Endometrial microvascular endothelial cells (primary cell): ENCODE results near the gene COP1. TPM values are rescaled to one million over a fixed set of nuclear protein-coding genes. Genes with fewer than 3 reads are reported as not detected.
"Not testable (repeated sequence)": the region's sequence is repeated elsewhere in the genome, so short reads cannot be mapped to it uniquely, and the experiment has no call there.

Experiments
- in situ Hi-C: cut with HindIII; loops from 2 replicates; pipeline ENCODE4 v1.10.0; 2017; ENCODE audit warnings: low sequenced_read_pairs, low pct_unique_long_range_greater_than_20kb; ENCODE audit errors: inconsistent ontology term
- total RNA-seq: library from RNA; depleted of rRNA; stranded (reverse); fragments of >200 nt; gene quantifications from one replicate; pipeline ENCODE4 v1.2.3, GENCODE V29; 2015; ENCODE audit errors: inconsistent ontology term

COP1 gene
- total RNA-seq, 1 donor from 2014 or later = 47.8 TPM

DNA sequence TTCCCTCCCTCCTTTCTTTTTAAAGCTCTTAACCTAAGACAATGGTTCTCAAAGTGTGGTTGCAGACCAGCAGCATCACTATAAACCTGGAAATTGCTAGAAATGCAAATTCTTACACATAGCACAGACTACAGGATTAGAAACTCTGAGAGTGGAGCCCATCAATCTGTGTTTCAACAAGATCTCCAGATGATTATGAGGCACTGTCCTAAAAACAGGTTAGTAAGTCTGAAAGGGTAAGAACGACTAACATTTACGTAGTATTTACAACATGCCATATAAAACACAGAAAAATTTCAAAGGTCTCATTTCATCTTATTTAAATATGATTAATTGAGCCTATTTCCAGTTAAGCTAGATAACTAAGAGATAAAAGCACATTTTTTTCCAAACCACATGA is 138.8 kb downstream of the COP1 start:
- in situ Hi-C loops = no loop called here

DNA sequence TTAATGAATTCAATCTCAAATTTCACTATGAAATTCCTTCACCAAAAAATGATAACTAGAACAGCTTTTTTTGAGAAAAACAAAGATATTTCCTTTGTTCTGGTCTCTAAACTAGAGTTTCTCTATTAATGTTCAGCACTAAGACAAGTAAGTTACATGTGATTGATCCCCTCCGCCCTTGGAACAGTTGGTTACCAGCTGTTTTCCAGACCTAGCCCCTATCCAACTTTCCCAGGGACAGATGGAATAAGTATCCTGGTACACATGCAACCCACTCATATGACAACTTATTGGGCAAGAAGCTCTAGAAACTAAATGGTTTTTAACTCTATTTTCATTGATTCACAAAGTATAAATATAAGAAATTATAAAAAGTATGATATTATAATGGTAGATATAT is 140.4 kb downstream of the COP1 start:
- in situ Hi-C loops = no loop called here

DNA sequence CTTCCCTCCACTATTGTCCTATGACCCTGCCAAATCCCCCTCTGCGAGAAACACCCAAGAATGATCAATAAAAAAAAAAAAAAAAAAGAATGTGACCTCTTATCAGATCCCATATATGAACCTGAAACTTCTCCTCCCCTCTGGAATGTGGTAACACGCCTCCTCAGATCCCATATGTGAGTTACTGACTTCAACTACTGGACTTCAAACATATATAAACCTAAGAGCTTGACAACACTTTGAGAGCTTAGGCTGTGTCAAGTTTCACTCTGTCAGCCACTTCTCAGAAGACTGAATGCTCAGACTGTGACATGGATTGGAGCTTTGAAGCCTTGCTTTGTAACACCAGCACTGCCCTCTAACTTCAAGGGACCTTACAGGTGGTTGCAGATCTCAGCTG is 148.4 kb downstream of the COP1 start:
- in situ Hi-C loops = no loop called here

DNA sequence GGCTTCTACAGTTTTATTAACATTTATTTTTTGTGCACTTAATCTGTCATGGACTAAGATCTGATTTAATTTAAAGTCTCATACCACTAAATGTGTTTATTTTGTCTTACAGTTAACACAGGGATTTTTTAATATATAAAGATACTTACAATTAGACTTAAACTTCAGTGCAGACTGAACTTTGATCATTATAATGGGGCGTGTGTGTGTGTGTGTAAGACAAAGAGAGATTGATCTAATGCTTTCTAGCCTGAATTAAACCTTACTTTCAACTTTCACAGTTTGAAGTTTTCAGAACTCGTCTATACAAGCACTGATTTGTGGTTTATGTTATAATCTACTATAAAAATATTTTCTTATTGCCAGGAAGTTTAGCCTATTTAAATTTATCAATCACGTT is 150.8 kb downstream of the COP1 start:
- in situ Hi-C loops = no loop called here

DNA sequence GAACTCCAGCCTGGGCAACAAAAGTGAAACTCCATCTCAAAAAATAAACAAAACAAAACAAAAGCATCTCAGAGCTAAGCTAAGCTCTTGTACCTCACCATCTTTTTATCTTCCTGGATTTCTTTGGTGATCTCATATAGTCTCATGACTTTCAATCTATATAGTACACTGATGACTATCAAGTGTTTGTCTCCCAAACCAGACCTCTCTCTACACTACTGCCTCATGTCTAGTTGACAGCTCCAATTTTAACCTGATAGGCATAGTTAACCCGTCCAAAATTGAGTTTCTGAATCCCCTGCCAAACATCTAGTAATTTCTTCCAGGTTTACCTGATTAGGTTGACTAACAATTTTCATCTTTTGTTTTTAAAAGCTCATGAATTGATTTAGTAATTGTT is 151.7 kb downstream of the COP1 start:
- in situ Hi-C loops = no loop called here

DNA sequence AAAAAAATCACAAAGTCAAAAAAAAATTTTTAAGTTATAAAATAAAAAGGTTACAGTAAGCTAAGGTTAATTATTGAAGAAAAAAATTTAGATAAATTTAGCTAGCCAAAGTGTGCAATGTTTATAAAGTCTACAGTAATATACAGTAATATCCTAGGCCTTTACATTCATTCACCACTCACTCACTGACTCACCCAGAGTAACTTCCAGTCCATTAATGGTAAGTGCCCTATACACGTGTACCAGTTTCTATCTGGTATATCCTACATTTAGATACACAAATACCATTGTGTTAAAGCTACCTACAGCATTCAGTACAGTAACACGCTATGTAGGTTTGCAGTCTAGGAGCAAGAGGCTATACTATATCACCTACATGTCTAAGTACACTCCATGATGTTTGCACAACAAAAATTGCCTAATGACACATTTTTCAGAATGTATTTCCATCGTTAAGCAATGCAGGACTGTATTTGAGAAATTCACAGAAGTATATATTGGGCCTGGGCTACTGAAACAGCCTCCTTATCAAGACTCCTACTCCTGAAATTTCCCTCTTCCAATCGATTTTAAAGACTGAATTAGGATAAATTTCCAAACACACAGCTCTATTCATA is 155.1 kb downstream of the COP1 start:
- in situ Hi-C loops = no loop called here

DNA sequence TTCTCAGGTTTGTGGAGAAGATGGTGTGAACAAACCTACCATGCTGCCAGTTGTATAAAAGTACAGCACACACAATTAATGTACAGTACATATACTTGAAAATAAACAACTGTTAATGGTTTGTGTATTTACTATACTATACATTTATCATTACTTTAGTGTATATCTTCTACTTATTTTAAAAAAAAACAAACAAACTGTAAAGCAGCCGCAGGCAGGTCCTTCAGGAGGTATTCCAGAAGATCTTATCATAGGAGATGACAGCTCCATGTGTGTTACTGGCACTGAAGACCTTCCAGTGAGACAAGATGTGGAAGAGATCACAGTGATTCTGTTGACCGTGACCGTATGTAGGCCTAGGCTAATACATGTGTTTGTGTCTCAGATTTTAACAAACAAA is 155.7 kb downstream of the COP1 start:
- in situ Hi-C loops = no loop called here

DNA sequence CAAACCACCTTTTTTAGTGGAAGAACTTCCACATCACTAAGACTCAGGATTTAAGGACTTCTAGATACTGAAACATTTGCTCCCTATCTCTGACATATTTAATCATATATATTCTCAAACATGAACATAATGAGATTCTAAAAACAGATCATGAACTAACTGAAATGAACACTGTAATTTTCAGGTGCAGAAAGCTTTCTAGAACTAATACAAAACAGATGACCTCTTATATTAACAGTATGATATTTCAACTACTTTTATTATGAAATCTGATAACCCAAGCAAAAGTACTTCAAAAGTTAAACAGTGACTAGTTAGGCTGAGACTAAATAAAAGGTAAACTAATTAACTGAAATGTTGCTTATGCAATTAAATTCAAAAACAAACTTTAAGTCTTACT is 157.5 kb downstream of the COP1 start:
- in situ Hi-C loops = no loop called here

DNA sequence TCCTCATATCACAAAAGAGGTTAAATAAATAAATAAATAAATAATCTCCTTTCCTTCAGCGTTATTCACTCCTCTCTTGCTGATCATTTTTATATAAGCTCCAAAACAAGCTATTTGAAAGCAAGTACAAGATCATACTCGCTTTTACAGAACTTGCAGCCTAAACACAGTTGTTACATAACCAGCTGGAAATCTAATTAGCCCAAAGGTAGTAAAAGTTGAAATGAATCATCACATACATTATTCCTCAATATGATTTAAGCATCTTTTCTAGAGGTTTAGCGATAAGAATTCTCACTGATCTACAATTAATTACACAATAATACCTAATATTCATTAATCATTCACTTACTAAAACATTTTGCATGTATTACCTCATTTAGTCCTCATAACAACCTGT is 160.2 kb downstream of the COP1 start:
- in situ Hi-C loops = no loop called here

DNA sequence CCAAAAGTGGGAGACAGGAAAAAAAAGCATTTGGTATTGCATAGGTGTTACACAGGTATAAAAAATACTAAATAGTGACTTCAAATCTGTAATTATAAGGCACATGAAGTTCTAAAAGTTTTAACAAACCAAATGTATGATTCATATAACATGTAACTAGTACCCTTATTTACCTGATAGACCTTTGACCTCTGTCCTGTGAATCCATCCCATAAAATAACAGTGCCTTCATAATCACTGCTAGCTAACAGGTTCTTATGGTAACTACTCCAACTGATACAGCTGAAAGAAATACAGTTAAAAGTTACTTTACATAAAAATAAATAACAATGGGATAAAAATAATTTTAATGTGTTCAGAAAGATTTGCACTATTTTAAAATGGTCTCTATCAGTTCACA is 163.5 kb downstream of the COP1 start:
- in situ Hi-C loops = no loop called here

DNA sequence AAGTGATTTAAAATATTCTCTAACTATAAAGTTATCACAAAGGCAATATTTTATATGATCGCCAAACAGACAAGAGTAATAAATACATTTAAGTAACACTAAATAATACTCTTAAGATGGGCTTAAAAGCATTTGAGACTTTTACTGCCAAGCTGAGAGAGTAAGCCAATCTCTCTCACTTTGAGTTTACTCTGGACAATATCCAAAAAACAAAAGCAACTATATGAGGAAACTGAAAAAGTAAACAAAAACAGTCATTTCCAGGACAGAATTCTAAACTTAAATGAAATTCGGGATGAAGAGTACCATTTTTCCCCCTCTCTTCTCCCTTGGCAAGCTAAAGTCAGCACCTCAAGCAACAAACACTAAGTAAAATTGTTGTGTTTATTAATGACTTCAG is 173.2 kb downstream of the COP1 start:
- in situ Hi-C loops = no loop called here

DNA sequence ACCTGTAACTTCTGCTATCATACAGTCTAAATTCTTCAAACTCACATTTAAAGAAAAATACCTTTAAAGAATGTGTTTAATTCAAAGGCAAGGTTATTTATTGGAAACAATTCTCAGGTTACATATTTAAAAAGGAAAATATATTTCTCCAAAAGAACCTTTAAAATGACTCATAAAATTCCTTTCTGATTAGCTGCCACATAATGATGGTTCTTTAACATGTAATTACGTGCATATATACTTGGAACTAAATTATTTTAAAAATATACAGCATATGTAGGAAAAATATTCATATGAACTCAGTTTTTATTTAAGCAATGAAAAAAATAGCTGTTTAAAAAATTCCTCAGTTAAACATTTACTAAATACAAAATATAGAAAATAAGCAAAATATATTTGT is 173.6 kb downstream of the COP1 start:
- in situ Hi-C loops = no loop called here

DNA sequence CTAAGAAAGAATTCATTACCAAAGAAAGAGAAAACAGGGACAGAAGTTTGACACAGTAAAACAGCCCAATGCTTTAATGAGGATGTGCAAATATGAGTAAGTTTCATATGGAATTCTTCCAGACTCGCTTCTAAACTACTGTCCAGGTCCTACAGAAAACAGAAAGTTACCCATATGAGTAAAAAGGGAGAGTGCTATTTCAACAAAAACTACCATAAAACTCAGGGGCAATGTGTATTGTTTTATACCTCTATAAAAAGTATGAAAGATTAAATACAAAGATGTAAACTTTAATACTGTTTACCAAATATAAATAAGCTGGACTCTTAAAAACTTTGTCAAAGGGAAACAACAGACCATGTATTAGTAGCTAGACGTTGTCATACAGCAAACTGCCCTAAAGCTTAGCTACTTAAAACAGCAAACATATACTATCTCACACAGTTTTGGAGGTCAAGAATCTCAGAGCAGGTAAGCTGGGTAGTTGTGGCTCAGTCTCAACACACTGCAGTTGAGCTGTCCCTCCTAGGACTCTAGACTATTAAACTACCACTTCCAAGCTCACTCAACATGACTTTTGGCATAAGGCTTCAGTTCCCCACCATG is 174.9 kb downstream of the COP1 start:
- in situ Hi-C loops = no loop called here

DNA sequence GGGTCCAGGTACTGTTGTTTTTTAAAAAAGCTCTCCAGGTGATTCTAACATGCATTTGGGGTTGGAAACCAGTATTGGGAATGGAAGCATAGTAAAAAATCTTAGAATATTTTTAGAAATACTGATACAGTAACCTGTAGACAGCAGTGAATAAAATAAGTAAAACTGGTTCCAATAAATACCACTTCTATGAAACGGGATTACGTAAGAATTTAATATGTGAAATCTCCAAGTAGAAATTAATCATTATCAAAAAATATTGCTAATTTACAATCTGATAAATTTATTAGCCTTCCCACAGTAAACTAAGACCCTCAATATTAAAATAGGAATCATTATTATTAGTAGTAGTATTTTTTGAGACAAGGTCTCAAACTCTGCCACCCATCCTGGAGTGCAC is 177.5 kb downstream of the COP1 start:
- in situ Hi-C loops = no loop called here

DNA sequence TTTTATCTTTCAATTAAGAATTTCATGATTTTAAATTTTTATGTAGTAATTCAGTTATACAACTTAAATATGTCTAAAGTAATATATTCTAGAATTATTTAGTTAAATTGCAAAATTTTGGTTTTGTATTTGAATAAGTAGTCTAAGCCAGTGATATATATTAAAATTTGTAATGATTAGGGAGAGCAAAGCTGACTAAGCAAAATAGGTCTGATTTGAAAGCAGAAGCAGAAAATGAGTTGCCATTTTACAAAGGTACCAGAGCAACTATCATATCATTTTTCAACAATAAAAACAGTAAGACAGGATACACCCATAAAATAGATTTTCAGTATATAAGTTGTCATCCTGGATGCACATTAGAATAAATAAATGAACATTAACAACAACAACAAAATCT is 177.9 kb downstream of the COP1 start:
- in situ Hi-C loops = no loop called here

DNA sequence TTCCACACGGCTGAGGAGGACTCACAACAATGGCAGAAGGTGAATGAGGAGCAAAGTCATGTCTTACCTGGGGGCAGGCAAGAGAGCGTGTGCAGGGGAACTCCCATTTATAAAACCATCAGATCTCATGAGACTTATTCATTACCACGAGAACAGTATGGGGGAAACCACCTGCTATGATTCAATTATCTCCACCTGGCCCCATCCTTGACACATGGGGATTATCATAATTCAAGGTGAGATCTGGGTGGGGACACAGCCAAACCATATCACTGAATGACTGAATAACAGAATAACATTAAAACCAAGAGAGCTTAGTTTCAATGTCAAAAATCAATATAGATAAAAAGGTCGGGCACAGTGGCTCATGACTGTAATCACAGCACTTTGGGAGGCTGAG is 179.2 kb downstream of the COP1 start:
- in situ Hi-C loops = not testable (repeated sequence)

DNA sequence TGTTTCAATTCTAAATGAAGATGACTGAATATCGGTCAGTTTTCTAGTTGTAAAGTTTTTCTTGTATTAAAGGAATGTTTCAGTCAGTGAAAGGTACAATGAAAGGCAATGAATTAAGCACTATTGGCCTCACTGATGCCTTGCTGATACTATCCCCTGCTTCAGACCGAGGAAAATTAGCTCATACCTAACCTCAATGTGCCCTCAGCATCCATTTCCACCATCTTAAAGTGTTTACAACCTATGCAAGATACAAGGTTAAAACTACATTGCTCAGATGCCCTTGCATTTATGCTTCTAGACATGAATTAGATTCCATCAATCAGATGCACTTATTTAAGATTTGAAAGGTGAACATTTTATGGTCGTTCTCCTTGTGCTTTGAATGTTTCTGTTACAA is 184.5 kb downstream of the COP1 start:
- in situ Hi-C loops = no loop called here

DNA sequence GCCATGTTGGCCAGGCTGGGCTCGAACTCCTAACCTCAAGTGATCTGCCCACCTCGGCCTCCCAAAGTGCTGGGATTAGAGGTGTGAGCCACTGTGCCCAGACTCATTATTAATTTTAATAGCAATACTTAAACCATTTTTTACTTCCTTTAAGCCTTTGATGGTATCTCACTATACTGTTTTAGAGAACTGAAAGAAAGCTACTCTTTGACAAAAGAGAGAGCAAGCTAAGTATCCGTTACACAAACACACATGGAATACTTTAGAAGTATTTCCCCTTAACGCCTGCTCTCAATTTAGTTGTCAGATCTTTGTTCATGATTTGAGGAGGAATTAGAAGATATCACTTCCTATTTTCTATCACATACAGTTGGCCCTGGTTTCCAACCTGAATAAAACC is 189.4 kb downstream of the COP1 start:
- in situ Hi-C loops = no loop called here

DNA sequence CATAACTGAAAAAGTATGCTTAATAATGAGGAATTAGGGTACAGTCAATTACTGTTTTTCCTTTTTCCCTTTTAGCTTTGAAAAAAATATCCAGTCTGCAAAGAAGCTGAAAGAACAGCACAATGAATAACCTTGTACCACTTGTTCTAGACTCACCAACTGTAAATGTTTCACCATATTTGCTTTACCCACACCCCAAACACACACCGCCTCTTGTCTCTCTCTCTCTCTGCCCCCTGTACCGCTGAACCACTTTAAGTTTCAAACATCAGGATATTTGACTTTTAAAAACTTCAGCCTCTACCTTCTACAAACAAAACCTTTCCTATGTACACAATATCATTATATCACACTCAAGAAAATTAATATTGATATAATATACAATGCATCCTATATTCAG is 197.1 kb downstream of the COP1 start:
- in situ Hi-C loops = no loop called here

DNA sequence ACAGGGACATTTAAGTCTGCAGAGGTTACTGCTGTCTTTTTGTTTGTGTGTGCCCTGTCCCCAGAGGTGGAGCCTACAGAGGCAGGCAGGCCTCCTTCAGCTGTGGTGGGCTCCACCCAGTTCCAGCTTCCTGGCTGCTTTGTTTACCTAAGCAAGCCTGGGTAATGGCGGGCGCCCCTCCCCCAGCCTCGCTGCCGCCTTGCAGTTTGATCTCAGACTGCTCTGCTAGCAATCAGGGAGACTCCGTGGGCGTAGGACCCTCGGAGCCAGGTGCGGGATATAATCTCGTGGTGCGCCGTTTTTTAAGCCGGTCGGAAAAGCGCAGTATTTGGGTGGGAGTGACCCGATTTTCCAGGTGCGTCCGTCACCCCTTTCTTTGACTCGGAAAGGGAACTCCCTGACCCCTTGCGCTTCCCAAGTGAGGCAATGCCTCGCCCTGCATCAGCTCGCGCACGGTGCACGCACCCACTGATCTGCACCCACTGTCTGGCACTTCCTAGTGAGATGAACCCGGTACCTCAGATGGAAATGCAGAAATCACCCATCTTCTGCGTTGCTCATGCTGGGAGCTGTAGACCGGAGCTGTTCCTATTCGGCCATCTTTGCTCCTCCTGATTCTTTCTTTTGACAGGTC is 199.2 kb downstream of the COP1 start:
- in situ Hi-C loops = not testable (repeated sequence)

DNA sequence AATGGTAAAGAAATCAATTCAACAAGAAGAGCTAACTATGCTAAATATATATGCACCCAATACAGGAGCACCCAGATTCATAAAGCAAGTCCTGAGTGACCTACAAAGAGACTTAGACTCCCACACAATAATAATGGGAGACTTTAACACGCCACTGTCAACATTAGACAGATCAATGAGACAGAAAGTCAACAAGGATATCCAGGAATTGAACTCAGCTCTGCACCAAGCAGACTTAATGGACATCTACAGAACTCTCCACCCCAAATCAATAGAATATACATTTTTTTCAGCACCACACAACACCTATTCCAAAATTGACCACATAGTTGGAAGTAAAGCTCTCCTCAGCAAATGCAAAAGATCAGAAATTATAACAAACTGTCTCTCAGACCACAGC is 212.4 kb downstream of the COP1 start:
- in situ Hi-C loops = not testable (repeated sequence)
